ENCODE results near the gene RAB15. TPM values are rescaled to one million over a fixed set of nuclear protein-coding genes. Genes with fewer than 3 reads are reported as not detected.

The RAB15 gene
- total and polyA plus RNA-seq, 2 donors from 2014 or later = 18.3 to 21.7 TPM

DNA sequence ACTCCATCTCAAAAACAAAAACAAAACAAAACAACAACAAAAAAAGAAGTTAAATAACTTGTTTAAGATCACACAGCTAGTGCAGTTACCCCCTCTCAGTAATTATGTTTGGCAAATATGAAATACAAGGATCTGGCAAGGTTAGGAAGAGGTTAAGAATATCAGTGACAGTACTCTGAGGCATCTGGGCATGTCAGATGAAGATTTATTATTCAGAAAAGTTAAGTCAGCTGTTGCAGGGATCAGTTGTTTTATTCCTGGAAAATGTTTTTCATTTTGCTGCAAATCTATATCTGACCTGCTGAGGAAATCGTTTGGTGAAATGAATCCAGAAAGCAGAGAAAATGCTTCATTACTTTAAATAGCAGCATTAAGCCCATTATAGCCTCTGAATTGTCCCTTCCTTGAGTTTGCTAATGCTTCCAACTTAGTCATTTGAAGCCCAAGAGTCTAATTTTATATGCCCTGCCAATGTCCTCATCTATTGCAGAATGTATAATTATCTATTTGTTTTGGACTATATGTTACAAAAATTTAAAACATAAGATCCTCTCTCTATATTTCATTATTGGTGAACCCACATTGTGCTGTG is 37.7 kb downstream of the RAB15 start:
- FAIRE-seq = no peak
- TF ChIP-seq, protein P1, sequence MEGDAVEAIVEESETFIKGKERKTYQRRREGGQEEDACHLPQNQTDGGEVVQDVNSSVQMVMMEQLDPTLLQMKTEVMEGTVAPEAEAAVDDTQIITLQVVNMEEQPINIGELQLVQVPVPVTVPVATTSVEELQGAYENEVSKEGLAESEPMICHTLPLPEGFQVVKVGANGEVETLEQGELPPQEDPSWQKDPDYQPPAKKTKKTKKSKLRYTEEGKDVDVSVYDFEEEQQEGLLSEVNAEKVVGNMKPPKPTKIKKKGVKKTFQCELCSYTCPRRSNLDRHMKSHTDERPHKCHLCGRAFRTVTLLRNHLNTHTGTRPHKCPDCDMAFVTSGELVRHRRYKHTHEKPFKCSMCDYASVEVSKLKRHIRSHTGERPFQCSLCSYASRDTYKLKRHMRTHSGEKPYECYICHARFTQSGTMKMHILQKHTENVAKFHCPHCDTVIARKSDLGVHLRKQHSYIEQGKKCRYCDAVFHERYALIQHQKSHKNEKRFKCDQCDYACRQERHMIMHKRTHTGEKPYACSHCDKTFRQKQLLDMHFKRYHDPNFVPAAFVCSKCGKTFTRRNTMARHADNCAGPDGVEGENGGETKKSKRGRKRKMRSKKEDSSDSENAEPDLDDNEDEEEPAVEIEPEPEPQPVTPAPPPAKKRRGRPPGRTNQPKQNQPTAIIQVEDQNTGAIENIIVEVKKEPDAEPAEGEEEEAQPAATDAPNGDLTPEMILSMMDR (IDR thresholded peaks at IDR 0.05; ENCODE audit: borderline replicate concordance, extremely low read depth, insufficient read depth) = no peak
- H3K27me3 ChIP-seq (ENCODE audit: control insufficient read depth, insufficient read depth, low read length) = no peaks in the 10 kb centered on the region
- no peak for DNase-seq
- H3K27ac ChIP-seq (ENCODE audit: low read depth in 2 of 2, low read length in 2 of 2) = no peak overlapping the region
- peaks cover 0 to 18% (median 16%) of the 10 kb centered on the region in 3 donors for H3K4me1 ChIP-seq (ENCODE audit: control insufficient read depth in 2 of 3, insufficient read depth in 2 of 3, low read depth in 1 of 3, low read length in 3 of 3)
- H3K36me3 ChIP-seq (ENCODE audit: control insufficient read depth in 2 of 3, insufficient read depth in 3 of 3, low read length in 3 of 3) = peaks cover 2 to 18% (median 5%) of the 10 kb centered on the region in 3 donors
- no peak overlapping the region for H3K9ac ChIP-seq (ENCODE audit: low read length in 3 of 3)
- H3K9me3 ChIP-seq (ENCODE audit: control insufficient read depth in 2 of 3, insufficient read depth in 1 of 3, low read length in 3 of 3) = no peaks in the 10 kb centered on the region
- intact Hi-C loops (cut with DNase I) = no loop called here
- no peak overlapping the region for H3K4me3 ChIP-seq (ENCODE audit: low read length in 3 of 3)

DNA sequence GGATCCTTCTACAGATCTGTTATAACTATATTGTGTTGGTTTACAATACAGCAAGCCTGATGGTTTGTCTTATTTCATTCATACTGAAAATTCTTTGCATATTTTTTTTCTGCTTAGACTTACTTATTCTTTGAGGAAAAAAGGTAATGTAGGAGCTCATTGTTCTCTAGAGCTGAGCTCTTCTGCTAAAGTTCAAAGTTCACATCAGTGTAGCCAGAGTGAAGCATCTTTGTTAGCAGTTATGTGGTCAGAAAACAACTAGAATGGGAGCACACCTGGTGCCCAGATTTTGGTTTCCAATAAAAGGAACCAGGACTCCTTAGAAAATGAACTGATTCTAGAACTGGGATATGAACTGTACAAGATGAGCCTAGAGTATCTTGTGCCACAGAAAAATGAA is 39.9 kb downstream of the RAB15 start:
- Histone ChIP-seq H3K4me3 (ENCODE audit: low read length in 3 of 3) (no peak overlapping the region), H3K9me3 (ENCODE audit: control insufficient read depth in 2 of 3, insufficient read depth in 1 of 3, low read length in 3 of 3) (no peaks in the 10 kb centered on the region), H3K4me1 (ENCODE audit: control insufficient read depth in 2 of 3, insufficient read depth in 2 of 3, low read depth in 1 of 3, low read length in 3 of 3) (peaks cover 0 to 3% (median 3%) of the 10 kb centered on the region in 3 donors), H3K9ac (ENCODE audit: low read length in 3 of 3) (no peak overlapping the region), H3K27ac (ENCODE audit: low read depth in 2 of 2, low read length in 2 of 2) (no peak overlapping the region), H3K36me3 (ENCODE audit: control insufficient read depth in 2 of 3, insufficient read depth in 3 of 3, low read length in 3 of 3) (peaks cover 6 to 20% (median 16%) of the 10 kb centered on the region in 3 donors), H3K27me3 (ENCODE audit: control insufficient read depth, insufficient read depth, low read length) (no peaks in the 10 kb centered on the region)
- no peak for FAIRE-seq
- TF ChIP-seq, protein P1 (IDR thresholded peaks at IDR 0.05; ENCODE audit: borderline replicate concordance, extremely low read depth, insufficient read depth) = no peak
- no peak for DNase-seq
- intact Hi-C loops (cut with DNase I) = no loop called here

DNA sequence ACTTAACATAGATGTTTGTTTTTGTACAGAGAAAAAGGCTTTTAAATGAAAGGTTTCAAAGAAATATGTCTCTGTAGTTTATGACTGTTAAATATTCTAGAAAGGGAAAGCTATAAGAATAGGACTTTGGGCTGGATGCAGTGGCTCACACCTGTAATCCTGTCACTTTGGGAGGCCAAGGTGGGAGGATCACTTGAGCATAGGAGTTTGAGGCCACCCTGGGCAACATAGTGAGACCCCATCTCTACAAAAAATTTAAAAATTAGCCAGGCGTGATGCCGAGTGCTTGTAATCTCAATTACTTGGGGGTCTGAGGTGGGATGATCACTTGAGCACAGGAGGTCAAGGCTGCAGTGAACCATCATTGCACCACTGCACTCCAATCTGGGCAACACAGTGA is 41.0 kb downstream of the RAB15 start:
- Histone ChIP-seq H3K4me3 (ENCODE audit: low read length in 3 of 3) (no peak overlapping the region), H3K36me3 (ENCODE audit: control insufficient read depth in 2 of 3, insufficient read depth in 3 of 3, low read length in 3 of 3) (peaks cover 6 to 31% (median 25%) of the 10 kb centered on the region in 3 donors), H3K9me3 (ENCODE audit: control insufficient read depth in 2 of 3, insufficient read depth in 1 of 3, low read length in 3 of 3) (no peaks in the 10 kb centered on the region), H3K27ac (ENCODE audit: low read depth in 2 of 2, low read length in 2 of 2) (no peak overlapping the region), H3K9ac (ENCODE audit: low read length in 3 of 3) (no peak overlapping the region), H3K27me3 (ENCODE audit: control insufficient read depth, insufficient read depth, low read length) (no peaks in the 10 kb centered on the region), H3K4me1 (ENCODE audit: control insufficient read depth in 2 of 3, insufficient read depth in 2 of 3, low read depth in 1 of 3, low read length in 3 of 3) (no peaks in the 10 kb centered on the region)
- no peak for FAIRE-seq
- intact Hi-C loops (cut with DNase I) = no loop called here
- TF ChIP-seq, protein P1 (IDR thresholded peaks at IDR 0.05; ENCODE audit: borderline replicate concordance, extremely low read depth, insufficient read depth) = no peak
- DNase-seq = no peak

Data from kidney (tissue), 14 donors.